HS-5 (cell line): ENCODE data around the gene SESN2.
"Not testable (repeated sequence)": the region's sequence is repeated elsewhere in the genome, so short reads cannot be mapped to it uniquely, and the experiment has no call there.

Experiments used
- DNase-seq: peaks from one replicate; pipeline ENCODE4 v3.0.0-alpha.2; 2012; ENCODE audit warnings: low read depth

SESN2 gene

DNA sequence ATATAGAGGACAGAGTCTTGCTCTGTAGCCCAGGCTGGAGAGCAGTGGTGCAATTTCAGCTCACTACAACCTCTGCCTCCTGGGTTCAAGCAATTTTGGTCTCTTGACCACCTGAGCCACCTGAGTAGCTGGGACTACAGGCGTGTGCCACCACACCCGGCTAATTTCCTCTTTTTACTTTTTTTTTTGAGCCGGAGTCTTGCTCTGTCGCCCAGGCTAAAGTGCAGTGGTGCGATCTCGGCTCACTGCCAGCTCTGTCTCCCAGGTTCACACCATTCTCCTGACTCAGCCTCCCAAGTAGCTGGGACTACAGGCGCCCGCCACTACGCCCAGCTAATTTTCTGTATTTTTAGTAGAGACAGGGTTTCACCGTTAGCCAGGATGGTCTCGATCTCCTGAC, 68.1 kb downstream of the SESN2 start:
- DNase-seq = not testable (repeated sequence)

DNA sequence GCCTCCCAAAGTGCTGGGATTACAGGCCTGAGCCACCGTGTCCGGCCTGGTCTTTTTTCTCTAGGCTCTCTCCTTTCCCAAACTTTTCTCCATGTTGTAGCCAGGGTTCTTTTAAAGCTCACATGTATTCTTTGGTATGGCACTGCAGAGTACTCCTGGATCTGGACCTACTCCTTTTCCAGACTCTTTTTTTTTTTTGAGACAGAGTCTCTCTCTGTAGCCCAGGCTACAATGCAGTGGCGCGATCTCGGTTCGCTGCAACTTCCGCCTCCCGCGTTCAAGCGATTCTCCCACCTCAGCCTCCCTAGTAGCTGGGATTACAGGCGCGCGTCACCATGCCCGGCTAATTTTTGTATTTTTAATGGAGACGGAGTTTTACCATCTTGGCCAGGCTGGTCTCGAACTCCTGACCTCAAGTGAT, 68.9 kb downstream of the SESN2 start:
- DNase-seq = no peak

DNA sequence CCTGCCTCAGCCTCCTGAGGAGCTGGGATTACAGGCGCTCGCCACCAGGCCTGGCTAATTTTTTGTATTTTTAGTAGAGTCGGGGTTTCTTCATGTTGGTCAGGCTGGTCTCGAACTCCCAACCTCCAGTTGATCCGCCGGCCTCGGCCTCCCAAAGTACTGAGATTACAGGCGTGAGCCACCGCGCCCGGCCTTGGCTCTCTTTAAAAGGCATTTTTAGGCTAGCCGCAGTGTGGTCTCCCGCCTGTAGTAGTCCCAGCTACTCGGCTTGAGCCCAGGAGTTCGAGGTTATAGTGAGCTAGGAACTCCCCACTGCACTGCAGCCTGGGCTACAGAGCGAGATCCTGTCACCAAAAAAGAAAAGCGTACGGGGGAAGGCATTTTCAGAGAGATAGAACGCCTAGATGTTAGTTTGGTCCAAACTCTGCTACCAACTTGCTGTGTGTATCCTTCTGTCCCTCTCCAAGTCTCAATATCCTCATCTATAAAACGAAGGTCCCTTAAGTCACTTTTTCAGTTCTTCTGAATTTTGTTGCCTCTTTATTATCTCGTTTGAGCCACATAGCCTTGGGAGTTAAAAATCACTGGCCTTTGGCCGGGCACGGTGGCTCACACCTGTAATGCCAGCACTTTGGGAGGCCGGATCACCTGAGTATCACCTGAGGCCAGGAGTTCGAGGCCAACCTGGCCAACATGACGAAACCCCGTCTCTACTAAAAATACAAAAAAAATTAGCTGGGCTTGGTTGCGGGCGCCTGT, 70.3 kb downstream of the SESN2 start:
- no peak for DNase-seq
